H1 (cell line): ENCODE results near the gene AGAP1. TPM values are rescaled to one million over a fixed set of nuclear protein-coding genes. Genes with fewer than 3 reads are reported as not detected.

Experiments used
- CTCF ChIA-PET: fragments of 300-600 bp; sonication (Branson Sonifier 250); formaldehyde crosslinking; loops from one replicate; lab custom pipeline; 2021; ENCODE audit not compliant: partially characterized antibody; lab: Charles Lee
- POLR2A ChIA-PET: fragments of 300-600 bp; sonication (Branson Sonifier 250); formaldehyde crosslinking; loops from one replicate; lab custom pipeline; 2021; ENCODE audit warnings: inconsistent platforms; ENCODE audit not compliant: partially characterized antibody; lab: Charles Lee
- DNase-seq, 2 experiments: peaks; one replicate each; pipeline versions ENCODE4 v3.0.0 to v3.0.0-alpha.2; 2010 to 2022; ENCODE audit warnings: low spot score in 2 of 2, low read depth in 1 of 2, mixed read lengths in 1 of 2
- FAIRE-seq: peaks from 2 replicates; lab custom pipeline; 2011; peaks lifted over from hg19 to GRCh38; lab: Jason Lieb, UNC
- H2AFZ ChIP-seq: 2 replicates; pipeline ENCODE4 v1.8.1; 2012; ENCODE audit warnings: low read length, inconsistent platforms
- H2AK5ac ChIP-seq: 2 replicates; pipeline ENCODE4 v1.6.1; 2013; ENCODE audit warnings: low read depth, low read length
- H2BK120ac ChIP-seq: replicated peaks from 2 replicates; pipeline ENCODE3; 2013; ENCODE audit warnings: low read depth, low read length, inconsistent platforms
- H2BK12ac ChIP-seq: 2 replicates; pipeline ENCODE4 v1.6.1; 2013; ENCODE audit warnings: low read depth, low read length
- H2BK15ac ChIP-seq: 2 replicates; pipeline ENCODE4 v1.6.1; 2013; ENCODE audit warnings: low read length
- H2BK20ac ChIP-seq: 2 replicates; pipeline ENCODE4 v1.6.1; 2013; ENCODE audit warnings: low read length
- H2BK5ac ChIP-seq: 2 replicates; pipeline ENCODE4 v1.6.1; 2013; ENCODE audit warnings: low read depth, low read length
- H3K14ac ChIP-seq: 2 replicates; pipeline ENCODE4 v1.6.1; 2013; ENCODE audit warnings: inconsistent platforms; ENCODE audit not compliant: insufficient read length
- H3K18ac ChIP-seq: 2 replicates; pipeline ENCODE4 v1.6.1; 2013; ENCODE audit warnings: low read length; ENCODE audit errors: extremely low read depth
- H3K23ac ChIP-seq: 2 replicates; pipeline ENCODE4 v1.6.1; 2013; ENCODE audit warnings: inconsistent platforms; ENCODE audit not compliant: insufficient read length
- H3K23me2 ChIP-seq: 2 replicates; pipeline ENCODE4 v1.6.1; 2013; ENCODE audit warnings: low read depth, low read length
- H3K27ac ChIP-seq: 2 replicates; pipeline ENCODE4 v1.6.1; 2011; ENCODE audit warnings: low read depth, low read length, inconsistent platforms
- H3K27me3 ChIP-seq, 4 experiments: replicated peaks in 1 of 4; 1 replicate in 1 of 4; 2 replicates in 3 of 4; pipeline versions ENCODE4 v1.6.1 to v1.8.1; 2011 to 2013; ENCODE audit warnings: low read length in 3 of 4, mild to moderate bottlenecking in 3 of 4, inconsistent platforms in 2 of 4, mixed read lengths in 2 of 4, moderate library complexity in 1 of 4; ENCODE audit not compliant: control insufficient read depth in 3 of 4, insufficient read depth in 3 of 4; ENCODE audit errors: extremely low read depth in 1 of 4
- H3K36me3 ChIP-seq, 4 experiments: 2 replicates each; pipeline versions ENCODE4 v1.6.1 to v1.8.1; 2011 to 2013; ENCODE audit warnings: mild to moderate bottlenecking in 4 of 4, low read length in 3 of 4, moderate library complexity in 2 of 4, control low read depth in 1 of 4, inconsistent platforms in 1 of 4; ENCODE audit not compliant: insufficient read depth in 4 of 4, control insufficient read depth in 2 of 4
- H3K4ac ChIP-seq: replicated peaks from 2 replicates; pipeline ENCODE3; 2013; ENCODE audit warnings: low read length, low read depth, mixed read lengths, inconsistent platforms; ENCODE audit not compliant: insufficient read length
- H3K4me1 ChIP-seq, 4 experiments: replicated peaks in 1 of 4; 1 replicate in 1 of 4; 2 replicates in 3 of 4; pipeline versions ENCODE4 v1.6.1 to v1.8.1; 2011 to 2013; ENCODE audit warnings: low read length in 3 of 4, inconsistent platforms in 2 of 4, mixed read lengths in 1 of 4; ENCODE audit not compliant: insufficient read depth in 4 of 4, control insufficient read depth in 3 of 4
- H3K4me2 ChIP-seq, 2 experiments: 2 replicates each; pipeline versions ENCODE4 v1.6.1 to v1.8.1; 2011 to 2013; ENCODE audit warnings: low read depth in 2 of 2, low read length in 2 of 2, control low read depth in 1 of 2, inconsistent platforms in 1 of 2, mild to moderate bottlenecking in 1 of 2; ENCODE audit not compliant: insufficient read depth in 1 of 2
- H3K4me3 ChIP-seq, 4 experiments: fragments of 200-600, 300-600 bp in 1 of 4; sonication (generic), shearing (Covaris generic), sonication (Bioruptor Twin) in 1 of 4; 2 replicates each; pipeline versions ENCODE4 v1.5.1 to v1.8.1; 2011 to 2016; ENCODE audit warnings: low read length in 4 of 4, low read depth in 3 of 4, control low read depth in 2 of 4, inconsistent platforms in 2 of 4, mild to moderate bottlenecking in 2 of 4, mixed read lengths in 1 of 4, moderate library complexity in 1 of 4; ENCODE audit not compliant: insufficient read depth in 2 of 4; ENCODE audit errors: extremely low read depth in 1 of 4
- H3K56ac ChIP-seq: replicated peaks from 2 replicates; pipeline ENCODE3; 2013; ENCODE audit warnings: low read depth, mild to moderate bottlenecking, mixed read lengths, low read length, inconsistent platforms; ENCODE audit not compliant: insufficient read length
- H3K79me1 ChIP-seq: 2 replicates; pipeline ENCODE4 v1.6.1; 2013; ENCODE audit warnings: low read depth, low read length, control low read depth
- H3K79me2 ChIP-seq, 2 experiments: 2 replicates each; pipeline versions ENCODE4 v1.6.1 to v1.8.1; 2012 to 2013; ENCODE audit warnings: low read length in 2 of 2, mild to moderate bottlenecking in 2 of 2, inconsistent platforms in 1 of 2; ENCODE audit not compliant: insufficient read depth in 2 of 2, control insufficient read depth in 1 of 2
- H3K9ac ChIP-seq, 4 experiments: replicated peaks in 1 of 4; 1 replicate in 1 of 4; 2 replicates in 3 of 4; pipeline versions ENCODE4 v1.6.1 to v1.8.1; 2011 to 2013; ENCODE audit warnings: low read depth in 3 of 4, low read length in 3 of 4, control low read depth in 2 of 4, mild to moderate bottlenecking in 2 of 4, moderate library complexity in 2 of 4, inconsistent platforms in 1 of 4; ENCODE audit errors: extremely low read depth in 1 of 4
- H3K9me3 ChIP-seq, 2 experiments: 2 replicates each; pipeline versions ENCODE4 v1.6.1 to v1.8.1; 2012 to 2013; ENCODE audit warnings: mild to moderate bottlenecking in 2 of 2, moderate library complexity in 2 of 2, control low read depth in 1 of 2, inconsistent platforms in 1 of 2, low read depth in 1 of 2, low read length in 1 of 2, mixed read lengths in 1 of 2; ENCODE audit not compliant: insufficient read depth in 2 of 2
- H4K20me1 ChIP-seq, 2 experiments: replicated peaks in 1 of 2; 2 replicates each; pipeline versions ENCODE3 to v1.8.1; 2011 to 2013; ENCODE audit warnings: inconsistent platforms in 2 of 2, low read length in 2 of 2, mild to moderate bottlenecking in 1 of 2; ENCODE audit not compliant: insufficient read depth in 2 of 2, control insufficient read depth in 1 of 2
- H4K5ac ChIP-seq: 2 replicates; pipeline ENCODE4 v1.6.1; 2013; ENCODE audit warnings: low read length, low read depth, mixed read lengths, inconsistent platforms; ENCODE audit not compliant: insufficient read length
- H4K8ac ChIP-seq: 2 replicates; pipeline ENCODE4 v1.8.0; 2013; ENCODE audit warnings: mild to moderate bottlenecking, moderate library complexity, low read length, inconsistent platforms; ENCODE audit not compliant: insufficient read depth; ENCODE audit errors: extremely low read depth
- H4K91ac ChIP-seq: replicated peaks from 2 replicates; pipeline ENCODE3; 2013; ENCODE audit warnings: low read length, mixed read lengths, inconsistent platforms; ENCODE audit not compliant: insufficient read length
- BCL11A ChIP-seq, 2 experiments: IDR thresholded peaks; one replicate each; pipeline ENCODE4 v1.6.1; 2011; ENCODE audit warnings: low read depth in 2 of 2, low read length in 2 of 2, mild to moderate bottlenecking in 2 of 2
- CBX8 ChIP-seq: fragments of 300-800, 300-1000 bp; sonication (generic); IDR thresholded peaks from 2 replicates; pipeline ENCODE4 v1.7.1; 2016; ENCODE audit warnings: low read depth, low read length, borderline replicate concordance
- CTCF ChIP-seq, 3 experiments: IDR thresholded peaks; 1 replicate in 2 of 3; 2 replicates in 1 of 3; pipeline versions ENCODE4 v1.5.1 to v1.6.1; 2011; ENCODE audit warnings: low read length in 3 of 3, mild to moderate bottlenecking in 3 of 3, inconsistent platforms in 2 of 3, low read depth in 1 of 3, moderate library complexity in 1 of 3; ENCODE audit not compliant: insufficient read depth in 1 of 3; ENCODE audit errors: control extremely low read depth in 1 of 3
- EZH2 ChIP-seq: fragments of 200-600 bp; sonication (generic); IDR thresholded peaks from 2 replicates; pipeline ENCODE4 v1.7.1; 2012; ENCODE audit warnings: low read depth, mild to moderate bottlenecking, moderate library complexity, low read length, inconsistent platforms; ENCODE audit not compliant: severe bottlenecking
- FOSL1 ChIP-seq: IDR thresholded peaks from 2 replicates; pipeline ENCODE4 v1.6.1; 2011; ENCODE audit warnings: mild to moderate bottlenecking, low read depth, low read length, moderate library complexity; ENCODE audit not compliant: insufficient read depth
- HDAC2 ChIP-seq, 2 experiments: fragments of 300-600 bp in 1 of 2; sonication (generic) in 1 of 2; IDR thresholded peaks; 2 replicates each; pipeline ENCODE4 v1.6.1; 2011 to 2012; ENCODE audit warnings: low read depth in 2 of 2, low read length in 2 of 2, mild to moderate bottlenecking in 2 of 2, moderate library complexity in 2 of 2, borderline replicate concordance in 1 of 2, inconsistent platforms in 1 of 2
- RXRA ChIP-seq: IDR thresholded peaks from 2 replicates; pipeline ENCODE4 v1.6.1; 2011; ENCODE audit warnings: low read depth, mild to moderate bottlenecking, low read length, moderate library complexity; ENCODE audit not compliant: insufficient read depth
- TAF7 ChIP-seq: optimal IDR thresholded peaks from 2 replicates; pipeline ENCODE3; 2011; ENCODE audit warnings: low read depth, mild to moderate bottlenecking, inconsistent platforms, low read length, moderate library complexity, borderline replicate concordance
- YY1 ChIP-seq: IDR thresholded peaks from 2 replicates; pipeline ENCODE4 v1.6.1; 2011; ENCODE audit warnings: low read depth, mild to moderate bottlenecking, low read length
- WGBS, 2 experiments: shearing (Covaris generic) in 1 of 2; methylation state at CpG; one replicate each; pipeline versions ENCODE4 v1.1.6 to v1.1.7; 2013 to 2015; ENCODE audit warnings: low lambda C conversion rate in 2 of 2, mixed read lengths in 2 of 2, inconsistent platforms in 1 of 2, low coverage in 1 of 2, missing lambda C conversion rate in 1 of 2; ENCODE audit not compliant: insufficient replicate concordance in 2 of 2, insufficient coverage in 1 of 2, insufficient read length in 1 of 2; ENCODE audit errors: extremely low coverage in 1 of 2, missing lambda C conversion rate in 1 of 2; 5-methylcytosine and 5-hydroxymethylcytosine counted together
- polyA plus RNA-seq, 7 experiments: library from polyadenylated mRNA; depleted of rRNA in 3 of 7; stranded (reverse) in 5 of 7; unstranded in 2 of 7; fragments of >200 nt in 5 of 7; fragments of 200-250 nt in 2 of 7; gene quantifications; 1 replicate in 5 of 7; 2 replicates in 1 of 7; 4 replicates in 1 of 7; pipeline versions ENCODE4 v1.2.1 to v1.2.3, GENCODE V29; 2011 to 2013; ENCODE audit warnings: missing spikeins in 2 of 7, mixed read lengths in 2 of 7
- total RNA-seq: library from RNA; stranded (reverse); fragmentation: NEBNext Ultra II Directional; extraction: Animal tissue kit (Norgen Biotek cat#: 25700); gene quantifications from 2 replicates; pipeline ENCODE4 v1.2.1, GENCODE V29; 2021

AGAP1 gene
- total and polyA plus RNA-seq, 2 of the 8 experiments (the other 6 are each of a cell fraction or from before 2014, with no cell fraction given): 18.1 to 39.4 TPM

- no peak overlapping the region for H3K4ac ChIP-seq
- H3K23ac ChIP-seq: no peak overlapping the region
- H3K4me3 ChIP-seq: no peak overlapping the region
- no peak overlapping the region; the same call in 1 of the 2 replicates for H2BK5ac ChIP-seq
- H3K4me1 ChIP-seq: peaks cover 0 to 14% (median 4%) of the 10 kb centered on the region in 4 experiments; a peak in 3 of 7 replicates
- WGBS, 2 experiments: 61% methylated on average over 8 of the region's 8 CpGs; no CpG with 5 or more reads in 1 of the 2 experiments
- H3K27ac ChIP-seq: no peak overlapping the region
- no peak overlapping the region for H4K8ac ChIP-seq
- H4K20me1 ChIP-seq: peaks cover 2 to 34% of the 10 kb centered on the region in 2 experiments
- ChIA-PET CTCF (interaction anchor here (0.7 to 4.0 kb wide), 42 partner anchors 8 to 416 kb away, joined by 3 to 28 read pairs (median 4); no protein-coding TSS in a partner anchor), POLR2A (interaction anchor here (0.8 to 1.3 kb wide), 2 partner anchors 9 to 134 kb away, joined by 3 read pairs; no protein-coding TSS in a partner anchor)
- H3K23me2 ChIP-seq: no peaks in the 10 kb centered on the region
- no peaks in the 10 kb centered on the region for H3K9me3 ChIP-seq
- H4K91ac ChIP-seq: no peak overlapping the region
- H3K79me2 ChIP-seq: peaks cover 0 to 85% of the 10 kb centered on the region in 2 experiments; a peak in 2 of 4 replicates
- no peak overlapping the region for H3K14ac ChIP-seq
- FAIRE-seq (no peak), DNase-seq (peak in 1 of 2 experiments; percentile 38)
- peak overlapping the region; percentile 32; the same call in 1 of the 2 replicates for H3K18ac ChIP-seq
- H2BK120ac ChIP-seq: no peak overlapping the region
- H2BK15ac ChIP-seq: no peak overlapping the region
- H3K79me1 ChIP-seq: peaks cover 25% of the 10 kb centered on the region
- H2AFZ ChIP-seq: no peak overlapping the region
- H3K4me2 ChIP-seq: no peak overlapping the region
- no peak overlapping the region; the same call in 1 of the 2 replicates for H2BK20ac ChIP-seq
- H3K9ac ChIP-seq: no peak overlapping the region
- no peak overlapping the region for H4K5ac ChIP-seq
- H2BK12ac ChIP-seq: no peak overlapping the region
- H3K36me3 ChIP-seq: no peaks in the 10 kb centered on the region
- H3K27me3 ChIP-seq: no peaks in the 10 kb centered on the region
- H2AK5ac ChIP-seq: no peak overlapping the region
- H3K56ac ChIP-seq: no peak overlapping the region
- TF ChIP-seq RXRA: no peak
- TF ChIP-seq TAF7: no peak
- TF ChIP-seq EZH2: no peak
- no peak for TF ChIP-seq FOSL1
- no peak for TF ChIP-seq BCL11A (IDR thresholded peaks at IDR 0.05; ENCODE audit: low read depth in 2 of 2, low read length in 2 of 2)
- peak; percentile 72 to 95 (median 73) for TF ChIP-seq CTCF (IDR thresholded peaks at IDR 0.05; ENCODE audit: control extremely low read depth in 1 of 3, insufficient read depth in 1 of 3, low read depth in 1 of 3, low read length in 3 of 3)
- no peak for TF ChIP-seq HDAC2 (IDR thresholded peaks at IDR 0.05; ENCODE audit: borderline replicate concordance in 1 of 2, low read depth in 2 of 2, low read length in 2 of 2)
- no peak for TF ChIP-seq CBX8
- 0 out of 2 replicates have a peak, but pooled peaks have one; percentile 30 for TF ChIP-seq YY1
Measured at GRCh38 chr2:235551965-235552364, 58.1 kb downstream of the AGAP1 start.
